HepG2 (cell line): ENCODE data around the gene ABCB6. TPM values are rescaled to one million over a fixed set of nuclear protein-coding genes. Genes with fewer than 3 reads are reported as not detected.

Experiments used
- BORCS8-MEF2B ChIP-seq: sonication (generic); formaldehyde crosslinking; IDR thresholded peaks from 2 replicates; pipeline ENCODE4 v1.8.0; 2022; ENCODE audit warnings: mild to moderate bottlenecking, missing genetic modification reagents
- E2F2 ChIP-seq: sonication (generic); formaldehyde crosslinking; IDR thresholded peaks from 2 replicates; pipeline ENCODE4 v1.4.0; 2020; ENCODE audit warnings: missing genetic modification reagents, borderline replicate concordance
- EED ChIP-seq: sonication (generic); formaldehyde crosslinking; IDR thresholded peaks from 2 replicates; pipeline ENCODE4 v1.5.0; 2020; ENCODE audit warnings: mild to moderate bottlenecking, missing genetic modification reagents
- HNF4A ChIP-seq: sonication (generic); formaldehyde crosslinking; IDR thresholded peaks from 2 replicates; pipeline ENCODE4 v1.4.0; 2020; ENCODE audit warnings: missing genetic modification reagents
- HNF4G ChIP-seq, 2 experiments: sonication (generic) in 1 of 2; formaldehyde crosslinking in 1 of 2; IDR thresholded peaks; 2 replicates each; pipeline versions ENCODE4 v1.4.0 to v1.6.1; 2011 to 2020; ENCODE audit warnings: borderline replicate concordance in 2 of 2, low read depth in 2 of 2, mild to moderate bottlenecking in 2 of 2, low read length in 1 of 2, missing genetic modification reagents in 1 of 2, moderate library complexity in 1 of 2
- JUN ChIP-seq: sonication (generic); formaldehyde crosslinking; IDR thresholded peaks from 2 replicates; pipeline ENCODE4 v1.4.0; 2020; ENCODE audit warnings: mild to moderate bottlenecking, missing genetic modification reagents
- LCORL ChIP-seq, 2 experiments: fragments of 450-650 bp in 1 of 2; sonication (generic) in 1 of 2; formaldehyde crosslinking in 1 of 2; IDR thresholded peaks; 2 replicates each; pipeline versions ENCODE4 v1.5.0 to v1.6.1; 2017 to 2020; ENCODE audit warnings: antibody characterized with exemption in 1 of 2, missing genetic modification reagents in 1 of 2
- NR2C2 ChIP-seq: sonication (generic); formaldehyde crosslinking; IDR thresholded peaks from 2 replicates; pipeline ENCODE4 v1.4.0; 2020; ENCODE audit warnings: missing genetic modification reagents, mild to moderate bottlenecking, moderate library complexity, borderline replicate concordance
- PAX8 ChIP-seq: sonication (generic); formaldehyde crosslinking; IDR thresholded peaks from 2 replicates; pipeline ENCODE4 v1.8.0; 2022; ENCODE audit warnings: mild to moderate bottlenecking, missing genetic modification reagents, borderline replicate concordance
- POGZ ChIP-seq: sonication (generic); formaldehyde crosslinking; IDR thresholded peaks from 2 replicates; pipeline ENCODE4 v1.4.0; 2020; ENCODE audit warnings: mild to moderate bottlenecking, missing genetic modification reagents
- RBM39 ChIP-seq: fragments of 200-400 bp; formaldehyde crosslinking; IDR thresholded peaks from one replicate; pipeline ENCODE4 v1.6.1; 2018; ENCODE audit warnings: antibody characterized with exemption, mild to moderate bottlenecking, low read depth, low read length; ENCODE audit not compliant: poor library complexity, severe bottlenecking
- THAP11 ChIP-seq: IDR thresholded peaks from 2 replicates; pipeline ENCODE4 v1.6.1; 2016; ENCODE audit warnings: missing biosample characterization, missing genetic modification reagents
- THAP9 ChIP-seq: sonication (generic); formaldehyde crosslinking; IDR thresholded peaks from 2 replicates; pipeline ENCODE4; 2020; ENCODE audit warnings: missing genetic modification reagents, mild to moderate bottlenecking, borderline replicate concordance
- TOPORS ChIP-seq: sonication (generic); formaldehyde crosslinking; IDR thresholded peaks from 2 replicates; pipeline ENCODE4 v1.8.0; 2023; ENCODE audit warnings: mild to moderate bottlenecking, missing genetic modification reagents
- UBTF ChIP-seq: sonication (generic); formaldehyde crosslinking; IDR thresholded peaks from 2 replicates; pipeline ENCODE4 v1.4.0; 2020; ENCODE audit warnings: mild to moderate bottlenecking, missing genetic modification reagents
- ZBTB21 ChIP-seq: sonication (generic); formaldehyde crosslinking; IDR thresholded peaks from 2 replicates; pipeline ENCODE4 v1.4.0; 2020; ENCODE audit warnings: missing genetic modification reagents
- ZKSCAN8 ChIP-seq: IDR thresholded peaks from 2 replicates; pipeline ENCODE4 v1.6.1; 2016; ENCODE audit warnings: borderline replicate concordance, missing genetic modification reagents, missing compliant biosample characterization
- ZNF124 ChIP-seq: sonication (generic); formaldehyde crosslinking; IDR thresholded peaks from 2 replicates; pipeline ENCODE4 v1.4.0; 2020; ENCODE audit warnings: missing genetic modification reagents
- ZNF160 ChIP-seq: sonication (generic); formaldehyde crosslinking; IDR thresholded peaks from 2 replicates; pipeline ENCODE4 v1.8.0; 2022; ENCODE audit warnings: mild to moderate bottlenecking, inconsistent platforms, missing genetic modification reagents
- ZNF329 ChIP-seq: sonication (generic); formaldehyde crosslinking; IDR thresholded peaks from 2 replicates; pipeline ENCODE4 v1.9.0; 2021; ENCODE audit warnings: low read depth, mild to moderate bottlenecking, missing genetic modification reagents
- ZNF350 ChIP-seq: sonication (generic); formaldehyde crosslinking; IDR thresholded peaks from 2 replicates; pipeline ENCODE4 v1.4.0; 2020; ENCODE audit warnings: mild to moderate bottlenecking, low read depth, missing genetic modification reagents, borderline replicate concordance
- ZSCAN29 ChIP-seq: sonication (generic); formaldehyde crosslinking; conservative IDR thresholded peaks from 2 replicates; pipeline ENCODE4 v1.4.0; 2020; ENCODE audit warnings: mild to moderate bottlenecking, missing genetic modification reagents
- polyA plus RNA-seq, 8 experiments: library from polyadenylated mRNA; depleted of rRNA in 3 of 8; stranded (reverse) in 7 of 8; unstranded in 1 of 8; fragments of >200 nt; fragmentation: Illumina TruSeq in 4 of 8; extraction: Trizol in 4 of 8; gene quantifications; 2 replicates each; pipeline versions ENCODE4 v1.2.1 to v1.2.3, GENCODE V29; 2011 to 2016; ENCODE audit warnings: low read depth in 4 of 8, missing spikeins in 1 of 8, mixed read lengths in 1 of 8; ENCODE audit not compliant: insufficient read depth in 1 of 8
- total RNA-seq, 5 experiments: library from RNA; depleted of rRNA; stranded (reverse); fragments of >200 nt; fragmentation: Illumina TruSeq; extraction: Trizol; gene quantifications; 2 replicates each; pipeline ENCODE4 v1.2.3, GENCODE V29; 2016; ENCODE audit warnings: low read depth in 1 of 5

Gene ABCB6
- total and polyA plus RNA-seq, 2 of the 13 experiments (the other 11 are each of a cell fraction or from before 2014, with no cell fraction given) = 91.1 to 137 TPM

- TF ChIP-seq THAP9 (CRISPR knock-in tag) (peak; percentile 44; the same call in 1 of the 2 replicates), ZBTB21 (CRISPR knock-in tag) (no peak), TOPORS (CRISPR knock-in tag) (peak; percentile 88), E2F2 (0 out of 2 replicates have a peak, but pooled peaks have one; percentile 70), ZNF160 (peak; percentile 89), ZSCAN29 (peak; percentile 74; the same call in 1 of the 2 replicates), ZNF329 (0 out of 2 replicates have a peak, but pooled peaks have one; percentile 30), THAP11 (CRISPR knock-in tag) (peak; percentile 80), ZKSCAN8 (peak; percentile 78; the same call in 1 of the 2 replicates), UBTF (CRISPR knock-in tag) (peak; percentile 78), HNF4G (IDR thresholded peaks at IDR 0.05; ENCODE audit: borderline replicate concordance, low read depth, low read length) (peak; percentile 93), HNF4G (CRISPR knock-in tag; IDR thresholded peaks at IDR 0.05; ENCODE audit: borderline replicate concordance, low read depth) (no peak), ZNF350 (CRISPR knock-in tag) (no peak; the same call in 1 of the 2 replicates), NR2C2 (CRISPR knock-in tag) (no peak), ZNF124 (peak; percentile 85), POGZ (CRISPR knock-in tag) (peak; percentile 15; the same call in 1 of the 2 replicates), LCORL (IDR thresholded peaks at IDR 0.05) (no peak), LCORL (CRISPR knock-in tag; IDR thresholded peaks at IDR 0.05) (peak; percentile 91), HNF4A (peak; percentile 84), EED (CRISPR knock-in tag) (no peak), JUN (peak; percentile 83), BORCS8-MEF2B (CRISPR knock-in tag) (peak; percentile 92; the same call in 1 of the 2 replicates), PAX8 (CRISPR knock-in tag) (0 out of 2 replicates have a peak, but pooled peaks have one; percentile 86), RBM39 (peak; percentile 76)
Measured at GRCh38 chr2:219206328-219207133, 12.2 kb downstream of the ABCB6 start, which contains the start of gene ZFAND2B (continued).
